Measurements from ENCODE around the gene CLASP1. TPM values are rescaled to one million over a fixed set of nuclear protein-coding genes. Genes with fewer than 3 reads are reported as not detected.

CLASP1 gene
- total and polyA plus RNA-seq, 5 donors from 2014 or later, result 8.7 to 72.1 (median 12.2) TPM

GRCh38 chr2:121405233-121405632 lies 244.0 kb downstream of the CLASP1 start:
- no peaks in the 10 kb centered on the region for H3K27me3 Mint-ChIP-seq
- H3K27ac Mint-ChIP-seq, result no peak overlapping the region
- DNase-seq (no peak), ATAC-seq (ENCODE audit: low read depth in 2 of 2) (no peak)
- H3K4me1 ChIP-seq (ENCODE audit: control insufficient read depth, insufficient read depth, low read length, poor library complexity, severe bottlenecking), result no peaks in the 10 kb centered on the region
- no peaks in the 10 kb centered on the region for H3K9me3 ChIP-seq (ENCODE audit: control insufficient read depth in 2 of 2, low read length in 2 of 2)
- H3K36me3 ChIP-seq (ENCODE audit: control insufficient read depth, insufficient read depth, low read length), result peaks cover 72% of the 10 kb centered on the region
- no peaks in the 10 kb centered on the region for H3K27me3 ChIP-seq (ENCODE audit: control insufficient read depth, insufficient read depth, low read length)
- H3K4me3 Mint-ChIP-seq, result no peak overlapping the region
- H3K36me3 Mint-ChIP-seq, result peaks cover 61% of the 10 kb centered on the region
- peaks cover 0 to 5% (median 4%) of the 10 kb centered on the region in 4 donors for H3K4me1 Mint-ChIP-seq
- H3K9me3 Mint-ChIP-seq, result no peaks in the 10 kb centered on the region
- no peak overlapping the region for H3K27ac ChIP-seq (ENCODE audit: insufficient read depth, low read length, poor library complexity, severe bottlenecking)
- H3K4me3 ChIP-seq (ENCODE audit: low read depth, low read length), result no peak overlapping the region

- Mint-ChIP-seq H3K27me3 (no peaks in the 10 kb centered on the region), H3K27ac (no peak overlapping the region), H3K4me3 (no peak overlapping the region), H3K9me3 (no peaks in the 10 kb centered on the region), H3K4me1 (peaks cover 0 to 4% (median 0%) of the 10 kb centered on the region in 4 donors), H3K36me3 (peaks cover 53% of the 10 kb centered on the region)
- peaks cover 54% of the 10 kb centered on the region for H3K36me3 ChIP-seq (ENCODE audit: control insufficient read depth, insufficient read depth, low read length)
- ATAC-seq (ENCODE audit: low read depth in 2 of 2), result no peak
- DNase-seq, result no peak
- no peaks in the 10 kb centered on the region for H3K9me3 ChIP-seq (ENCODE audit: control insufficient read depth in 2 of 2, low read length in 2 of 2)
- no peaks in the 10 kb centered on the region for H3K4me1 ChIP-seq (ENCODE audit: control insufficient read depth, insufficient read depth, low read length, poor library complexity, severe bottlenecking)
- H3K4me3 ChIP-seq (ENCODE audit: low read depth, low read length), result no peak overlapping the region
- no peak overlapping the region for H3K27ac ChIP-seq (ENCODE audit: insufficient read depth, low read length, poor library complexity, severe bottlenecking)
- H3K27me3 ChIP-seq (ENCODE audit: control insufficient read depth, insufficient read depth, low read length), result no peaks in the 10 kb centered on the region
These were observed 249.1 kb downstream of the CLASP1 start for GRCh38 chr2:121400201-121400600.

GRCh38 chr2:121398853-121399252 lies 250.4 kb downstream of the CLASP1 start:
- Histone ChIP-seq H3K36me3 (ENCODE audit: control insufficient read depth, insufficient read depth, low read length) (peaks cover 54% of the 10 kb centered on the region), H3K27ac (ENCODE audit: insufficient read depth, low read length, poor library complexity, severe bottlenecking) (no peak overlapping the region)
- no peak overlapping the region for H3K4me3 Mint-ChIP-seq

GRCh38 chr2:121390082-121390692 lies 259.1 kb downstream of the CLASP1 start:
- Histone ChIP-seq H3K27me3 (ENCODE audit: control insufficient read depth, insufficient read depth, low read length) (no peaks in the 10 kb centered on the region), H3K9me3 (ENCODE audit: control insufficient read depth in 2 of 2, low read length in 2 of 2) (no peaks in the 10 kb centered on the region), H3K27ac (ENCODE audit: insufficient read depth, low read length, poor library complexity, severe bottlenecking) (no peak overlapping the region), H3K4me1 (ENCODE audit: control insufficient read depth, insufficient read depth, low read length, poor library complexity, severe bottlenecking) (no peaks in the 10 kb centered on the region), H3K36me3 (ENCODE audit: control insufficient read depth, insufficient read depth, low read length) (peaks cover 61% of the 10 kb centered on the region), H3K4me3 (ENCODE audit: low read depth, low read length) (no peak overlapping the region)
- Mint-ChIP-seq H3K4me1 (peaks cover 0 to 4% (median 2%) of the 10 kb centered on the region in 4 donors), H3K27ac (no peak overlapping the region), H3K27me3 (no peaks in the 10 kb centered on the region), H3K9me3 (no peaks in the 10 kb centered on the region), H3K36me3 (peaks cover 32% of the 10 kb centered on the region), H3K4me3 (no peak overlapping the region)
- ATAC-seq (ENCODE audit: low read depth in 2 of 2), result no peak
- DNase-seq, result no peak

More at GRCh38 chr2:121398853-121399252, 250.4 kb downstream of the CLASP1 start:
- ATAC-seq (ENCODE audit: low read depth in 2 of 2) (no peak), DNase-seq (no peak)
- peaks cover 52% of the 10 kb centered on the region for H3K36me3 Mint-ChIP-seq
- peaks cover 0 to 4% (median 1%) of the 10 kb centered on the region in 4 donors for H3K4me1 Mint-ChIP-seq
- Histone ChIP-seq H3K4me3 (ENCODE audit: low read depth, low read length) (no peak overlapping the region), H3K9me3 (ENCODE audit: control insufficient read depth in 2 of 2, low read length in 2 of 2) (no peaks in the 10 kb centered on the region), H3K27me3 (ENCODE audit: control insufficient read depth, insufficient read depth, low read length) (no peaks in the 10 kb centered on the region), H3K4me1 (ENCODE audit: control insufficient read depth, insufficient read depth, low read length, poor library complexity, severe bottlenecking) (no peaks in the 10 kb centered on the region)
- H3K27ac Mint-ChIP-seq, result peak overlapping the region in 2 of 3 donors; percentile 76 to 84
- no peaks in the 10 kb centered on the region for H3K27me3 Mint-ChIP-seq
- H3K9me3 Mint-ChIP-seq, result no peaks in the 10 kb centered on the region

- Histone ChIP-seq H3K27ac (ENCODE audit: insufficient read depth, low read length, poor library complexity, severe bottlenecking) (no peak overlapping the region), H3K36me3 (ENCODE audit: control insufficient read depth, insufficient read depth, low read length) (peaks cover 56% of the 10 kb centered on the region), H3K4me3 (ENCODE audit: low read depth, low read length) (no peak overlapping the region), H3K9me3 (ENCODE audit: control insufficient read depth in 2 of 2, low read length in 2 of 2) (no peaks in the 10 kb centered on the region), H3K27me3 (ENCODE audit: control insufficient read depth, insufficient read depth, low read length) (no peaks in the 10 kb centered on the region), H3K4me1 (ENCODE audit: control insufficient read depth, insufficient read depth, low read length, poor library complexity, severe bottlenecking) (no peaks in the 10 kb centered on the region)
- peaks cover 24% of the 10 kb centered on the region for H3K36me3 Mint-ChIP-seq
- ATAC-seq (ENCODE audit: low read depth in 2 of 2) (no peak), DNase-seq (no peak)
- peaks cover 0 to 4% (median 0%) of the 10 kb centered on the region in 4 donors for H3K4me1 Mint-ChIP-seq
- no peak overlapping the region for H3K27ac Mint-ChIP-seq
- peaks cover 0 to 2% (median 0%) of the 10 kb centered on the region in 7 donors for H3K9me3 Mint-ChIP-seq
- H3K4me3 Mint-ChIP-seq, result no peak overlapping the region
- no peaks in the 10 kb centered on the region for H3K27me3 Mint-ChIP-seq
These were observed 260.9 kb downstream of the CLASP1 start for GRCh38 chr2:121388371-121388770.

GRCh38 chr2:121387591-121388325 lies 261.5 kb downstream of the CLASP1 start:
- H3K27ac Mint-ChIP-seq, result no peak overlapping the region
- DNase-seq, result no peak
- H3K9me3 Mint-ChIP-seq, result peaks cover 0 to 2% (median 0%) of the 10 kb centered on the region in 7 donors
- peaks cover 0 to 4% (median 0%) of the 10 kb centered on the region in 4 donors for H3K4me1 Mint-ChIP-seq
- no peak overlapping the region for H3K27ac ChIP-seq (ENCODE audit: insufficient read depth, low read length, poor library complexity, severe bottlenecking)
- no peaks in the 10 kb centered on the region for H3K27me3 ChIP-seq (ENCODE audit: control insufficient read depth, insufficient read depth, low read length)
- peaks cover 24% of the 10 kb centered on the region for H3K36me3 Mint-ChIP-seq
- no peaks in the 10 kb centered on the region for H3K9me3 ChIP-seq (ENCODE audit: control insufficient read depth in 2 of 2, low read length in 2 of 2)
- H3K4me1 ChIP-seq (ENCODE audit: control insufficient read depth, insufficient read depth, low read length, poor library complexity, severe bottlenecking), result no peaks in the 10 kb centered on the region
- no peak overlapping the region for H3K4me3 Mint-ChIP-seq
- H3K4me3 ChIP-seq (ENCODE audit: low read depth, low read length), result no peak overlapping the region
- ATAC-seq (ENCODE audit: low read depth in 2 of 2), result no peak
- peaks cover 57% of the 10 kb centered on the region for H3K36me3 ChIP-seq (ENCODE audit: control insufficient read depth, insufficient read depth, low read length)
- no peaks in the 10 kb centered on the region for H3K27me3 Mint-ChIP-seq

- Mint-ChIP-seq H3K27ac (peak overlapping the region in 1 of 3 donors; percentile 80), H3K27me3 (no peaks in the 10 kb centered on the region), H3K4me1 (peaks cover 0 to 4% (median 0%) of the 10 kb centered on the region in 4 donors), H3K9me3 (peaks cover 0 to 2% (median 0%) of the 10 kb centered on the region in 7 donors), H3K4me3 (no peak overlapping the region), H3K36me3 (peaks cover 34% of the 10 kb centered on the region)
- Histone ChIP-seq H3K4me1 (ENCODE audit: control insufficient read depth, insufficient read depth, low read length, poor library complexity, severe bottlenecking) (no peaks in the 10 kb centered on the region), H3K4me3 (ENCODE audit: low read depth, low read length) (no peak overlapping the region), H3K9me3 (ENCODE audit: control insufficient read depth in 2 of 2, low read length in 2 of 2) (no peaks in the 10 kb centered on the region), H3K27ac (ENCODE audit: insufficient read depth, low read length, poor library complexity, severe bottlenecking) (no peak overlapping the region), H3K27me3 (ENCODE audit: control insufficient read depth, insufficient read depth, low read length) (no peaks in the 10 kb centered on the region), H3K36me3 (ENCODE audit: control insufficient read depth, insufficient read depth, low read length) (peaks cover 62% of the 10 kb centered on the region)
- DNase-seq (no peak), ATAC-seq (ENCODE audit: low read depth in 2 of 2) (no peak)
These were observed 262.6 kb downstream of the CLASP1 start for GRCh38 chr2:121386707-121387106.

Measured in CD4-positive, CD25-positive, alpha-beta regulatory T cell (primary cell).